K562 (cell line): ENCODE results near the gene CYP2A6. TPM values are rescaled to one million over a fixed set of nuclear protein-coding genes. Genes with fewer than 3 reads are reported as not detected.
A peak's percentile ranks its signal among the peaks of the same experiment; 100 is the strongest.
"Not testable (repeated sequence)": the region's sequence is repeated elsewhere in the genome, so short reads cannot be mapped to it uniquely, and the experiment has no call there.

Experiments
- ATAC-seq: fragments of 200-7000 bp; cut with Tn5 transposase; 3 replicates; pipeline ENCODE4 v1.9.1; 2020; ENCODE audit warnings: moderate library complexity
- BruUV-seq: library from RNA; stranded (reverse); fragments of 400-500 nt; replicated peaks from 2 replicates; lab custom pipeline; 2021; lab: Mats Ljungman, UMichigan
- CTCF ChIA-PET: fragments of 300-600 bp; formaldehyde crosslinking; extraction: SDS; loops from one replicate; lab custom pipeline; 2021; ENCODE audit warnings: low intra/inter-chr PET ratio; lab: Yijun Ruan, JAX
- POLR2A ChIA-PET: fragments of 300-600, 350-650 bp; sonication (Branson Sonifier 250); formaldehyde crosslinking; extraction: SDS; loops from one replicate; lab custom pipeline; 2021; ENCODE audit warnings: antibody characterized with exemption, inconsistent platforms; lab: Yijun Ruan, JAX
- DNase-seq, 4 experiments: peaks; one replicate each; pipeline versions ENCODE4 v3.0.0 to v3.0.0-alpha.2; 2011 to 2018; ENCODE audit warnings: low spot score in 3 of 4, mixed read lengths in 3 of 4; ENCODE audit errors: extremely low read depth in 1 of 4
- FAIRE-seq: peaks from 2 replicates; lab custom pipeline; 2011; peaks lifted over from hg19 to GRCh38; lab: Jason Lieb, UNC
- H2AFZ ChIP-seq: 2 replicates; pipeline ENCODE4 v1.6.0; 2011; ENCODE audit warnings: low read depth, low read length, control low read depth, inconsistent platforms
- H3K27ac ChIP-seq: fragments of 200-600 bp; 3 replicates; pipeline ENCODE4 v1.8.0; 2011; ENCODE audit warnings: low read depth, mild to moderate bottlenecking, control low read depth, inconsistent platforms, low read length, moderate library complexity, mixed read lengths; ENCODE audit errors: extremely low read depth
- H3K27me3 ChIP-seq, 2 experiments: fragments of 300-600 bp in 1 of 2; 2 replicates in 1 of 2; 3 replicates in 1 of 2; pipeline versions ENCODE4 v1.6.0 to v1.8.0; 2011; ENCODE audit warnings: inconsistent platforms in 2 of 2, low read length in 2 of 2, mild to moderate bottlenecking in 1 of 2, mixed read lengths in 1 of 2, moderate library complexity in 1 of 2; ENCODE audit not compliant: control insufficient read depth in 2 of 2, insufficient read depth in 2 of 2
- H3K36me3 ChIP-seq: fragments of 300-600 bp; 3 replicates; pipeline ENCODE4 v1.8.0; 2011; ENCODE audit warnings: mild to moderate bottlenecking, low read length, inconsistent platforms; ENCODE audit not compliant: control insufficient read depth, insufficient read depth
- H3K4me1 ChIP-seq, 2 experiments: fragments of 200-600 bp in 1 of 2; replicated peaks in 1 of 2; 2 replicates in 1 of 2; 3 replicates in 1 of 2; pipeline versions ENCODE4 v1.5.1 to v1.8.0; 2011; ENCODE audit warnings: inconsistent platforms in 2 of 2, low read length in 2 of 2, mild to moderate bottlenecking in 1 of 2, mixed read lengths in 1 of 2, moderate library complexity in 1 of 2; ENCODE audit not compliant: control insufficient read depth in 2 of 2, insufficient read depth in 2 of 2
- H3K4me2 ChIP-seq: 2 replicates; pipeline ENCODE4 v1.6.1; 2011; ENCODE audit warnings: low read length, control low read depth, inconsistent platforms, mixed read lengths; ENCODE audit not compliant: insufficient read depth
- H3K4me3 ChIP-seq: fragments of 200-600 bp; sonication (generic), shearing (Covaris generic); 2 replicates; pipeline ENCODE4 v1.5.1; 2016; ENCODE audit warnings: control low read depth, inconsistent platforms
- H3K79me2 ChIP-seq: fragments of 200-600 bp; 3 replicates; pipeline ENCODE4 v1.8.0; 2011; ENCODE audit warnings: low read length, inconsistent platforms; ENCODE audit not compliant: control insufficient read depth, insufficient read depth
- H3K9ac ChIP-seq, 2 experiments: 2 replicates each; pipeline versions ENCODE4 v1.6.0 to v1.6.1; 2011; ENCODE audit warnings: low read depth in 2 of 2, low read length in 2 of 2, control low read depth in 1 of 2, inconsistent platforms in 1 of 2, mild to moderate bottlenecking in 1 of 2, mixed read lengths in 1 of 2; ENCODE audit not compliant: insufficient read depth in 1 of 2
- H3K9me1 ChIP-seq: one replicate; pipeline ENCODE4 v1.6.0; 2011; ENCODE audit warnings: inconsistent platforms, mild to moderate bottlenecking, low read length, moderate library complexity; ENCODE audit not compliant: control insufficient read depth, insufficient read depth
- H3K9me3 ChIP-seq: replicated peaks from 2 replicates; pipeline ENCODE4 v1.5.1; 2011; ENCODE audit warnings: low read depth, low read length, inconsistent platforms; ENCODE audit not compliant: control insufficient read depth, insufficient read depth
- H4K20me1 ChIP-seq: replicated peaks from 2 replicates; pipeline ENCODE4 v1.6.1; 2011; ENCODE audit warnings: low read length, inconsistent platforms, mixed read lengths; ENCODE audit not compliant: control insufficient read depth, insufficient read depth
- CEBPB ChIP-seq: fragments of 450-650 bp; IDR thresholded peaks from 2 replicates; pipeline ENCODE4 v1.6.1; 2016; ENCODE audit warnings: missing genetic modification characterization, missing compliant biosample characterization
- EP400 ChIP-seq: fragments of 450-650 bp; IDR thresholded peaks from 2 replicates; pipeline ENCODE4 v1.6.1; 2017; ENCODE audit warnings: antibody characterized with exemption, mild to moderate bottlenecking, moderate library complexity
- FOXJ2 ChIP-seq: fragments of 200-800 bp; sonication (Bioruptor generic); IDR thresholded peaks from 2 replicates; pipeline ENCODE4 v1.6.1; 2016; ENCODE audit warnings: missing genetic modification characterization, missing compliant biosample characterization
- HMBOX1 ChIP-seq: sonication (generic); IDR thresholded peaks from 2 replicates; pipeline ENCODE4 v1.6.1; 2016
- JUN ChIP-seq, 2 experiments: sonication (generic) in 1 of 2; formaldehyde crosslinking in 1 of 2; IDR thresholded peaks; 2 replicates each; pipeline versions ENCODE4 v1.6.1 to v1.8.0; 2012 to 2022; ENCODE audit warnings: borderline replicate concordance in 2 of 2, mild to moderate bottlenecking in 2 of 2, improper control_type of control experiment in 1 of 2, low read depth in 1 of 2, low read length in 1 of 2, missing genetic modification reagents in 1 of 2
- LEF1 ChIP-seq: fragments of 450-650 bp; IDR thresholded peaks from 2 replicates; pipeline ENCODE4 v1.6.1; 2016; ENCODE audit warnings: mild to moderate bottlenecking
- NCOA1 ChIP-seq: fragments of 450-650 bp; IDR thresholded peaks from 2 replicates; pipeline ENCODE4 v1.6.1; 2016; ENCODE audit warnings: low read depth
- PTTG1 ChIP-seq: fragments of 450-650 bp; IDR thresholded peaks from 2 replicates; pipeline ENCODE4 v1.6.1; 2016; ENCODE audit warnings: low read depth, mild to moderate bottlenecking, missing genetic modification characterization, missing compliant biosample characterization
- RAD51 ChIP-seq: fragments of 450-650 bp; IDR thresholded peaks from 2 replicates; pipeline ENCODE4 v1.7.1; 2016; ENCODE audit warnings: low read depth, mild to moderate bottlenecking, borderline replicate concordance
- RCOR1 ChIP-seq, 2 experiments: IDR thresholded peaks; 2 replicates each; pipeline ENCODE4 v1.6.1; 2012; ENCODE audit warnings: low read depth in 2 of 2, low read length in 2 of 2, borderline replicate concordance in 1 of 2, improper control_type of control experiment in 1 of 2
- RNF2 ChIP-seq: sonication (generic); IDR thresholded peaks from 2 replicates; pipeline ENCODE4 v1.6.1; 2016
- TAF9B ChIP-seq: fragments of 450-650 bp; IDR thresholded peaks from 2 replicates; pipeline ENCODE4 v1.6.1; 2018; ENCODE audit warnings: mild to moderate bottlenecking; ENCODE audit not compliant: partially characterized antibody
- TOE1 ChIP-seq, 2 experiments: fragments of 450-650 bp in 1 of 2; sonication (generic) in 1 of 2; formaldehyde crosslinking in 1 of 2; IDR thresholded peaks; 2 replicates each; pipeline versions ENCODE4 v1.7.1 to v1.8.0; 2016 to 2022; ENCODE audit warnings: borderline replicate concordance in 2 of 2, mild to moderate bottlenecking in 2 of 2, antibody characterized with exemption in 1 of 2, inconsistent platforms in 1 of 2, low read depth in 1 of 2, missing genetic modification reagents in 1 of 2, moderate library complexity in 1 of 2
- ZNF311 ChIP-seq: fragments of 250-450 bp; sonication (Bioruptor Pico); IDR thresholded peaks from 2 replicates; pipeline ENCODE4 v1.4.0; 2020; ENCODE audit warnings: mild to moderate bottlenecking, moderate library complexity
- WGBS: fragments of 100-300 bp; shearing (Covaris generic); methylation state at CpG from one replicate; pipeline ENCODE4 v1.1.6; 2016; ENCODE audit warnings: low coverage, mixed read lengths; ENCODE audit not compliant: insufficient coverage; ENCODE audit errors: missing lambda C conversion rate; 5-methylcytosine and 5-hydroxymethylcytosine counted together
- in situ Hi-C: fragments of 300-500 bp; cut with MboI; formaldehyde crosslinking; loops from 4 replicates; pipeline ENCODE4 v1.15.0; 2018; ENCODE audit warnings: inconsistent platforms, mixed read lengths
- intact Hi-C: fragments of 100-400 bp; cut with micrococcal nuclease; formaldehyde crosslinking; loops from 2 replicates; pipeline ENCODE4 v1.14.2; 2022
- polyA plus RNA-seq, 8 experiments: library from polyadenylated mRNA; depleted of rRNA in 4 of 8; stranded (reverse) in 5 of 8; unstranded in 3 of 8; fragments of >200 nt; fragmentation: Nextera tagmentation in 2 of 8; fragmentation: Illumina TruSeq in 1 of 8; extraction: Ambion mirVana in 2 of 8; extraction: Trizol in 1 of 8; gene quantifications; 2 replicates each; pipeline versions ENCODE4 v1.2.1 to v1.2.3, GENCODE V29; 2011 to 2014; ENCODE audit warnings: inconsistent platforms in 1 of 8, missing spikeins in 1 of 8
- total RNA-seq, 7 experiments: library from RNA; depleted of rRNA in 6 of 7; stranded (reverse); fragments of >200 nt in 6 of 7; fragmentation: Illumina TruSeq in 2 of 7; extraction: Trizol in 2 of 7; gene quantifications; 2 replicates each; pipeline versions ENCODE4 v1.2.1 to v1.2.3, GENCODE V29; 2011 to 2021; ENCODE audit warnings: low replicate concordance in 1 of 7
- TF ChIP-seq, protein P1 (sequence below), 2 experiments: IDR thresholded peaks in 1 of 2; conservative IDR thresholded peaks in 1 of 2; 2 replicates each; pipeline ENCODE4 v1.6.1; 2016; ENCODE audit warnings: low read depth in 2 of 2, mild to moderate bottlenecking in 1 of 2, missing compliant biosample characterization in 1 of 2, missing genetic modification characterization in 1 of 2, moderate library complexity in 1 of 2

The CYP2A6 gene
- total and polyA plus RNA-seq, 9 of the 15 experiments (the other 6 are each of a cell fraction or from before 2014, with no cell fraction given) = 0.31 TPM; not detected in 8

DNA sequence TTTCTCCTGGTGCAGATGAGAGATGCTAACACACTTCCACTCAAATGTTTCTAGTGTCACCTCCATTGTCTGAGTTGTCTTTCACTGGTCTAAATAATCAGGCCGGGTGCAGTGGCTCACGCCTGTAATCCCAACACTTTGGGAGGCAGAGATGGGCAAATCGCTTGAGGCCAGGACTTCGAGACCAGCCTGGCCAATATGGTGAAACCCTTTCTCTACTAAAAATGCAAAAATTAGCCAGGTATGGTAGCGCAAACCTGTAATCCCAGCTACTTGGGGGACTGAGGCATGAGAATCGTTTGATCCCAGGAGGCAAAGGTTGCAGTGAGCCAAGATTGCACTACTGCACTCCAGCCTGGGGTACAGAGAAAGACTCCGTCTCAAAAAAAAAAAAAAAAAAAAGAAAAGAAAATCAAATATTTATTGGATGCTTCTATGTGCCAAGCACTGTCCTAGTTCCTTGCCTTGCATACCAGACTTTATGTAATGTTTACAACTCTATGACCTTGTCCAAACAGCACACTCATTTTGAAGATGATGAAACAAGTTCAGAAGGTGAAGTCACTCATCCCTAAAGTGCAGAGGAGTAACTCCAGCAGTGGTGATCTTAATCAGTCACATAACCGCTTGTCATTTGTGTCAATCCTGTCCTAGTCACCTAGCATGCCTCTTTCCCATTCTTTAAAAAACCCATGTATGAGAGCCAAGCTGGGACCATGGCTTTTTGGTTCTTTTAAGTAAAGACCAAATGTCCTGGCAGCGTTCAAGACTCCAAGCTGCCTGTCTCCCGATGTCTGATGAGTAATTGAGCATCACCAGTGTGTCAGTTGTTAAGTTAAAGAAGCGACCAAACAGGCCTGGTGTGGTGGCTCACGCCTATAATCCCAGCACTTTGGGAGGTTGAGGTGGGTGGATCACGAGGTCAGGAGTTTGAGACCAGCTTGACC, 46.9 kb upstream of the CYP2A6 start:
- H3K9me3 ChIP-seq; POLR2A ChIA-PET; H4K20me1 ChIP-seq; H3K4me3 ChIP-seq; H3K79me2 ChIP-seq; H3K27me3 ChIP-seq; in situ Hi-C loops; BruUV-seq; H3K9me1 ChIP-seq; H3K36me3 ChIP-seq; TF ChIP-seq TOE1 (CRISPR knock-in tag; IDR thresholded peaks at IDR 0.05; ENCODE audit: borderline replicate concordance, low read depth); JUN (CRISPR knock-in tag; IDR thresholded peaks at IDR 0.05; ENCODE audit: borderline replicate concordance): not testable (repeated sequence)
- intact Hi-C loops = loop anchor here (2.0 kb wide), 1 partner anchor 74 kb away; no protein-coding TSS in a partner anchor
- peak; percentile 91 for FAIRE-seq
- CTCF ChIA-PET = interaction anchor here (0.5 kb wide), 1 partner anchor 31 kb away, joined by 3 read pairs; no protein-coding TSS in a partner anchor
- Histone ChIP-seq H3K27ac (peak overlapping the region; percentile 53; the same call in 1 of the 3 replicates), H3K4me2 (peak overlapping the region; percentile 14), H3K4me1 (peaks cover 4 to 14% of the 10 kb centered on the region in 2 experiments; a peak in 4 of 5 replicates), H3K9ac (peak overlapping the region in 1 of 2 experiments; percentile 40; a peak in 1 of 4 replicates), H2AFZ (peak overlapping the region; percentile 37; the same call in 1 of the 2 replicates)
- peak in 2 of 4 experiments; percentile 49 to 77 for DNase-seq
- peak; percentile 92 for ATAC-seq
- 35% methylated on average over 11 of the region's 13 CpGs for WGBS
- TF ChIP-seq FOXJ2 (tag) (peak; percentile 85; the same call in 1 of the 2 replicates), ZNF311 (CRISPR knock-in tag) (peak; percentile 63; the same call in 1 of the 2 replicates), RCOR1 (IDR thresholded peaks at IDR 0.05; ENCODE audit: borderline replicate concordance in 1 of 2, low read depth in 2 of 2, low read length in 2 of 2) (peak in 1 of 2 experiments; percentile 82; a peak in 1 of 4 replicates), LEF1 (peak; percentile 61; the same call in 1 of the 2 replicates), HMBOX1 (peak; percentile 92), NCOA1 (peak; percentile 58; the same call in 1 of the 2 replicates), RAD51 (peak; percentile 11; the same call in 1 of the 2 replicates), TOE1 (IDR thresholded peaks at IDR 0.05; ENCODE audit: borderline replicate concordance) (peak; percentile 72), EP400 (peak; percentile 85), RNF2 (peak; percentile 85), PTTG1 (tag) (peak; percentile 71; the same call in 1 of the 2 replicates), JUN (IDR thresholded peaks at IDR 0.05; ENCODE audit: borderline replicate concordance, low read depth, low read length) (peak; percentile 89), CEBPB (tag) (peak; percentile 91), TAF9B (peak; percentile 66)
- TF ChIP-seq, protein P1, sequence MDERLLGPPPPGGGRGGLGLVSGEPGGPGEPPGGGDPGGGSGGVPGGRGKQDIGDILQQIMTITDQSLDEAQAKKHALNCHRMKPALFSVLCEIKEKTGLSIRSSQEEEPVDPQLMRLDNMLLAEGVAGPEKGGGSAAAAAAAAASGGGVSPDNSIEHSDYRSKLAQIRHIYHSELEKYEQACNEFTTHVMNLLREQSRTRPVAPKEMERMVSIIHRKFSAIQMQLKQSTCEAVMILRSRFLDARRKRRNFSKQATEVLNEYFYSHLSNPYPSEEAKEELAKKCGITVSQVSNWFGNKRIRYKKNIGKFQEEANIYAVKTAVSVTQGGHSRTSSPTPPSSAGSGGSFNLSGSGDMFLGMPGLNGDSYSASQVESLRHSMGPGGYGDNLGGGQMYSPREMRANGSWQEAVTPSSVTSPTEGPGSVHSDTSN (CRISPR knock-in tag; IDR thresholded peaks at IDR 0.05; ENCODE audit: low read depth) = not testable (repeated sequence)
- TF ChIP-seq, protein P1 (tag; conservative IDR thresholded peaks at IDR 0.05; ENCODE audit: low read depth) = peak; percentile 79
